ENCODE measurements around the gene SLC23A1.

DNA sequence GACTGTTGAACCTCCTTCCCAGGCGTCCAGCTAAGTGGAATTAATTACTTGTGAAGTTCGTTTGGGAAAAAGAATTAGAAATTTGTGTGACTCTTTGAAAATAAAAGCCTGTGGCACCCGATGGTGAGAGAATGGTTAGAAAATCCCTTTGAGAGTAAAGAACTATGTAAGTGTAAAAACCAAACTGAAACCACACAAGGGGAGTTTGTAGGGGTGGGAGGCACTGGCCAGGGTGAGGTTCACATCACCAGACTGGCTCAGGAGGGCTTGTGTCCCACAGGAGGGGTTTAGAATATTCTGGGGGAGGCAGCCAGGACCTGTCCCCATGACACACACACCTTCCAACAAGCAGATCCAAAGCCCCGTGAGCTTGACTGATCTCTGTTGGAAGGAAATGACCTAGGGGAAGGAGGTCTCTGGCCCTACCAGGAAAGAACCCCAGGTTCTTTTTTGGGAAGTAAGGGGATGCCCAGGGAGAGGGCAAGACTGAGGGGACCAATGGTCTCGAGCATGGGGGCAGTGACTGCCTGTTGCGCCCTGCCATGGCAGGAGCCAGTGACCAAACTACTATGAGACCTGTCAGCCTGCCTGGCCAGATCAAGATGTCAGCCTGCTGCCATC, 16.5 kb upstream of the SLC23A1 start:
- TF ChIP-seq, protein P1, sequence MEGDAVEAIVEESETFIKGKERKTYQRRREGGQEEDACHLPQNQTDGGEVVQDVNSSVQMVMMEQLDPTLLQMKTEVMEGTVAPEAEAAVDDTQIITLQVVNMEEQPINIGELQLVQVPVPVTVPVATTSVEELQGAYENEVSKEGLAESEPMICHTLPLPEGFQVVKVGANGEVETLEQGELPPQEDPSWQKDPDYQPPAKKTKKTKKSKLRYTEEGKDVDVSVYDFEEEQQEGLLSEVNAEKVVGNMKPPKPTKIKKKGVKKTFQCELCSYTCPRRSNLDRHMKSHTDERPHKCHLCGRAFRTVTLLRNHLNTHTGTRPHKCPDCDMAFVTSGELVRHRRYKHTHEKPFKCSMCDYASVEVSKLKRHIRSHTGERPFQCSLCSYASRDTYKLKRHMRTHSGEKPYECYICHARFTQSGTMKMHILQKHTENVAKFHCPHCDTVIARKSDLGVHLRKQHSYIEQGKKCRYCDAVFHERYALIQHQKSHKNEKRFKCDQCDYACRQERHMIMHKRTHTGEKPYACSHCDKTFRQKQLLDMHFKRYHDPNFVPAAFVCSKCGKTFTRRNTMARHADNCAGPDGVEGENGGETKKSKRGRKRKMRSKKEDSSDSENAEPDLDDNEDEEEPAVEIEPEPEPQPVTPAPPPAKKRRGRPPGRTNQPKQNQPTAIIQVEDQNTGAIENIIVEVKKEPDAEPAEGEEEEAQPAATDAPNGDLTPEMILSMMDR (IDR thresholded peaks at IDR 0.05; ENCODE audit: poor library complexity) = no peak
- TF ChIP-seq EZH2phosphoT487 (IDR thresholded peaks at IDR 0.05; ENCODE audit: low read depth, severe bottlenecking, unreplicated experiment) (no peak), EZH2 (IDR thresholded peaks at IDR 0.05; ENCODE audit: borderline replicate concordance) (no peak)
